GM12873 (cell line): Measurements from ENCODE around the gene PHAX.

ENCODE experiments used
- CTCF ChIP-seq: IDR thresholded peaks from 2 replicates; pipeline ENCODE4 v1.5.1; 2012; ENCODE audit warnings: low read depth, mild to moderate bottlenecking, moderate library complexity, low read length, control low read depth; ENCODE audit not compliant: insufficient read depth; ENCODE audit errors: missing control alignments

PHAX gene

GRCh38 chr5:126651013-126651577 lies 50.3 kb downstream of the PHAX start:
- TF ChIP-seq CTCF, result no peak

GRCh38 chr5:126656401-126657007 lies 55.8 kb downstream of the PHAX start:
- TF ChIP-seq CTCF, result peak; percentile 72

GRCh38 chr5:126658561-126658960 lies 57.8 kb downstream of the PHAX start:
- TF ChIP-seq CTCF, result no peak

- TF ChIP-seq CTCF, result no peak
Measured at GRCh38 chr5:126659805-126660482, 59.2 kb downstream of the PHAX start.

- no peak for TF ChIP-seq CTCF
Measured at GRCh38 chr5:126664586-126664985, 63.8 kb downstream of the PHAX start.

GRCh38 chr5:126673477-126673876 lies 72.7 kb downstream of the PHAX start:
- no peak for TF ChIP-seq CTCF

GRCh38 chr5:126674145-126674544 lies 73.4 kb downstream of the PHAX start:
- TF ChIP-seq CTCF, result no peak
